Activated CD8-positive, alpha-beta T cell treated with anti-CD3 and anti-CD28 coated beads for 36 hours (primary cell): ENCODE results near the gene SLC35F3. TPM values are rescaled to one million over a fixed set of nuclear protein-coding genes. Genes with fewer than 3 reads are reported as not detected.

ENCODE experiments used
- ATAC-seq: fragments of 200-7000 bp; cut with Tn5 transposase; one replicate; pipeline ENCODE4 v1.10.0; 2021; ENCODE audit warnings: mild to moderate bottlenecking, moderate library complexity
- CTCF ChIA-PET: fragments of 350-600 bp; sonication (Branson Sonifier 250); formaldehyde crosslinking; loops from one replicate; lab custom pipeline; 2021; ENCODE audit warnings: antibody characterized with exemption; lab: Charles Lee
- POLR2A ChIA-PET: fragments of 350-600 bp; sonication (Branson Sonifier 250); formaldehyde crosslinking; loops from one replicate; lab custom pipeline; 2021; ENCODE audit warnings: antibody characterized with exemption; lab: Charles Lee
- DNase-seq: peaks from one replicate; pipeline ENCODE4 v3.0.0-alpha.2; 2020
- H3K27ac Mint-ChIP-seq: one replicate; pipeline ENCODE4 v1.8.0; 2021; ENCODE audit warnings: mild to moderate bottlenecking, mixed read lengths
- H3K27me3 Mint-ChIP-seq: one replicate; pipeline ENCODE4 v1.8.0; 2021; ENCODE audit warnings: mixed read lengths
- H3K36me3 Mint-ChIP-seq: one replicate; pipeline ENCODE4 v1.8.0; 2021; ENCODE audit warnings: low read depth, mixed read lengths
- H3K4me1 Mint-ChIP-seq: one replicate; pipeline ENCODE4 v1.8.0; 2021; ENCODE audit warnings: low read depth, mixed read lengths
- H3K4me3 Mint-ChIP-seq: one replicate; pipeline ENCODE4 v1.8.0; 2021; ENCODE audit warnings: mild to moderate bottlenecking, moderate library complexity, mixed read lengths
- H3K9me3 Mint-ChIP-seq: one replicate; pipeline ENCODE4 v1.8.0; 2021; ENCODE audit warnings: mixed read lengths
- CTCF ChIP-seq: fragments of 200-600 bp; IDR thresholded peaks from one replicate; pipeline ENCODE4 v1.8.0; 2022; ENCODE audit warnings: antibody characterized with exemption, mild to moderate bottlenecking
- intact Hi-C: fragments of 100-400 bp; cut with micrococcal nuclease; formaldehyde crosslinking; loops from one replicate; pipeline ENCODE4 v1.10.0; 2022
- total RNA-seq, 2 experiments: library from RNA; stranded (reverse); gene quantifications; one replicate each; pipeline ENCODE4 v1.2.3, GENCODE V29; 2021

SLC35F3 gene
- total RNA-seq, 2 experiments from 2014 or later: 3.1 to 3.5 TPM

- TF ChIP-seq CTCF: no peak
- no peaks in the 10 kb centered on the region for H3K36me3 Mint-ChIP-seq
- no peak overlapping the region for H3K4me3 Mint-ChIP-seq
- peaks cover 8% of the 10 kb centered on the region for H3K4me1 Mint-ChIP-seq
- CTCF ChIA-PET: interaction anchor here (0.9 to 3.2 kb wide), 2 partner anchors 14 to 48 kb away, joined by 3 to 22 read pairs; no protein-coding TSS in a partner anchor
- no peak for DNase-seq
- intact Hi-C loops: loop anchor here (5.0 kb wide), 1 partner anchor 50 kb away; no protein-coding TSS in a partner anchor
- H3K27me3 Mint-ChIP-seq: peaks cover 25% of the 10 kb centered on the region
- peaks cover 8% of the 10 kb centered on the region for H3K9me3 Mint-ChIP-seq
- POLR2A ChIA-PET: no interaction called here
- no peak for ATAC-seq
- H3K27ac Mint-ChIP-seq: no peak overlapping the region
Measured at GRCh38 chr1:234262007-234262753, 357.7 kb downstream of the SLC35F3 start.

- H3K27ac Mint-ChIP-seq: no peak overlapping the region
- no peak overlapping the region for H3K4me3 Mint-ChIP-seq
- intact Hi-C loops: loop anchor here (5.0 kb wide), 1 partner anchor 50 kb away; no protein-coding TSS in a partner anchor
- H3K4me1 Mint-ChIP-seq: peaks cover 8% of the 10 kb centered on the region
- DNase-seq: no peak
- ATAC-seq: no peak
- H3K36me3 Mint-ChIP-seq: no peaks in the 10 kb centered on the region
- no peak for TF ChIP-seq CTCF
- ChIA-PET POLR2A (no interaction called here), CTCF (interaction anchor here (0.9 to 3.2 kb wide), 2 partner anchors 13 to 47 kb away, joined by 3 to 22 read pairs; no protein-coding TSS in a partner anchor)
- H3K9me3 Mint-ChIP-seq: peaks cover 8% of the 10 kb centered on the region
- H3K27me3 Mint-ChIP-seq: peaks cover 24% of the 10 kb centered on the region
Measured at GRCh38 chr1:234262754-234263105, 358.3 kb downstream of the SLC35F3 start.

GRCh38 chr1:234264832-234265231 is 360.4 kb downstream of the SLC35F3 start:
- ATAC-seq: no peak
- intact Hi-C loops: loop anchor here (5.0 kb wide), 1 partner anchor 47 kb away; no protein-coding TSS in a partner anchor
- H3K27ac Mint-ChIP-seq: no peak overlapping the region
- no peak for DNase-seq
- H3K4me3 Mint-ChIP-seq: no peak overlapping the region
- POLR2A ChIA-PET: no interaction called here
- no peaks in the 10 kb centered on the region for H3K36me3 Mint-ChIP-seq
- no peak for TF ChIP-seq CTCF
- H3K9me3 Mint-ChIP-seq: no peaks in the 10 kb centered on the region
- CTCF ChIA-PET: interaction anchor here (1.4 to 3.2 kb wide), 3 partner anchors 11 to 52 kb away, joined by 3 to 22 read pairs (median 6); no protein-coding TSS in a partner anchor
- H3K27me3 Mint-ChIP-seq: peaks cover 15% of the 10 kb centered on the region
- peaks cover 9% of the 10 kb centered on the region for H3K4me1 Mint-ChIP-seq

- DNase-seq (no peak), ATAC-seq (no peak)
- Mint-ChIP-seq H3K27me3 (peaks cover 15% of the 10 kb centered on the region), H3K9me3 (no peaks in the 10 kb centered on the region), H3K4me3 (no peak overlapping the region), H3K27ac (no peak overlapping the region), H3K36me3 (no peaks in the 10 kb centered on the region), H3K4me1 (peaks cover 11% of the 10 kb centered on the region)
- ChIA-PET POLR2A (no interaction called here), CTCF (interaction anchor here (1.4 to 1.7 kb wide), 2 partner anchors 10 to 53 kb away, joined by 3 to 6 read pairs; no protein-coding TSS in a partner anchor)
- intact Hi-C loops: no loop called here
- no peak for TF ChIP-seq CTCF
Measured at GRCh38 chr1:234265321-234265720, 360.8 kb downstream of the SLC35F3 start.

GRCh38 chr1:234265861-234266260 is 361.4 kb downstream of the SLC35F3 start:
- no peak for ATAC-seq
- DNase-seq: no peak
- Mint-ChIP-seq H3K9me3 (no peaks in the 10 kb centered on the region), H3K27me3 (peaks cover 11% of the 10 kb centered on the region), H3K4me1 (peaks cover 12% of the 10 kb centered on the region), H3K27ac (no peak overlapping the region), H3K36me3 (no peaks in the 10 kb centered on the region), H3K4me3 (no peak overlapping the region)
- POLR2A ChIA-PET: no interaction called here
- no peak for TF ChIP-seq CTCF
- CTCF ChIA-PET: no interaction called here
- intact Hi-C loops: no loop called here
